HUES6 (cell line): ENCODE results near the gene TRPM3.

Experiments used
- H3K27ac ChIP-seq: 2 replicates; pipeline ENCODE4 v1.7.0; 2013; ENCODE audit warnings: low read depth, mild to moderate bottlenecking, low read length, inconsistent platforms
- H3K27me3 ChIP-seq: 2 replicates; pipeline ENCODE4 v1.6.1; 2013; ENCODE audit warnings: low read length; ENCODE audit not compliant: control insufficient read depth, insufficient read depth
- H3K36me3 ChIP-seq: 2 replicates; pipeline ENCODE4 v1.6.1; 2013; ENCODE audit warnings: low read length; ENCODE audit not compliant: control insufficient read depth, insufficient read depth
- H3K4me1 ChIP-seq: 2 replicates; pipeline ENCODE4 v1.6.1; 2013; ENCODE audit warnings: low read length; ENCODE audit not compliant: control insufficient read depth, insufficient read depth
- H3K4me3 ChIP-seq: 2 replicates; pipeline ENCODE4 v1.5.1; 2013; ENCODE audit warnings: low read depth, low read length
- H3K9ac ChIP-seq: one replicate; pipeline ENCODE4 v1.6.1; 2013; ENCODE audit warnings: mild to moderate bottlenecking, low read length
- H3K9me3 ChIP-seq: 2 replicates; pipeline ENCODE4 v1.6.1; 2013; ENCODE audit warnings: low read depth, low read length; ENCODE audit not compliant: control insufficient read depth, insufficient read depth

The TRPM3 gene

DNA sequence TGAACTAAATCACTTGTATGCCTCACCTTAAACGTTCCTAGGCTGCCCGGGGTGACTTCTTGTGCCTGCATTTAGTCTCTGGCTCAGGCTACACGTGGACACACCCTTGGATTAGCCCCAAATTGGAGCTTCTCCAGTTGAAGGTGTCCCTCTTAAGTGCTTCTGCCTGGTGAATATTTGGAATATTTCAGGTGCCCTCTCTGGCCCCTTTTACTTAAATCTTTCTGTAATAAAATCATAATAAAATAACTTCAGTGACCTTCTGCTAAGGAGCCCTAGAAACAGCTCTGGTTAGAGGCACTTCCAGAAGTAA is 632.7 kb downstream of the TRPM3 start:
- no peaks in the 10 kb centered on the region for H3K9me3 ChIP-seq
- H3K27ac ChIP-seq, result no peak overlapping the region
- H3K4me1 ChIP-seq, result no peaks in the 10 kb centered on the region
- no peak overlapping the region for H3K4me3 ChIP-seq
- no peaks in the 10 kb centered on the region for H3K36me3 ChIP-seq
- no peaks in the 10 kb centered on the region for H3K27me3 ChIP-seq
- H3K9ac ChIP-seq, result no peak overlapping the region

DNA sequence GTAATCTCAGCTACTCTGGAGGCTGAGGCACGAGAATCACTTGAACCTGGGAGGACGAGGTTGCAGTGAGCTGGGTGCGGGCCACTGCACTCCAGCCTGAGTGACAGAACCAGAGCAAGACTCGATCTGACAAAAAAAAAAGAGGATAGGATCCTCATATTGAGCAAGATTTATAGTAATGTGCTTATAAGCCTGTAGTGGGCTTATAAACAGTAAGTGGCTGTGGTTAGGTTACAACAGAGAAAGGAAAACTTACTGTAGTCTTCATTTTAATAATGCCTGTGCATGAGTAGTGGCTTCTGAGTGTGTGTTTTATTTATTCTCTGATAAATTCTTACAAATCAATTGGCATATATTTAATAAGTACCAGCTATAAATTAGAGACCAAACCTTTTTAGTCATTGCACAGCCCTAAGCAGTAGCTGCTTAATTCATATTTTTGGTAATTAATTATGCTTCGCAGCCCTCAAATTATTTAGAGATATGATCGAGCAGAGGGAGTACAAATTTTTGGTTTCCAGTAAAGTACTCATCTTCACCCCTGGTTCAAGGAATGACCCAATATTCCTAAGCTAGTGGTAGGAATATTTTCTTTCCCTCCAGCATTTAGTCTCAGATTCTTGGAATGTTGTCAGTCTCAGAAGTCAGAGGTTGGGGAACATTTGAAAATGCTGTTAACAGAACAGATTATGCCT is 633.2 kb downstream of the TRPM3 start:
- Histone ChIP-seq H3K27me3 (no peaks in the 10 kb centered on the region), H3K9ac (no peak overlapping the region), H3K27ac (no peak overlapping the region), H3K4me3 (no peak overlapping the region), H3K36me3 (no peaks in the 10 kb centered on the region), H3K4me1 (no peaks in the 10 kb centered on the region), H3K9me3 (no peaks in the 10 kb centered on the region)

DNA sequence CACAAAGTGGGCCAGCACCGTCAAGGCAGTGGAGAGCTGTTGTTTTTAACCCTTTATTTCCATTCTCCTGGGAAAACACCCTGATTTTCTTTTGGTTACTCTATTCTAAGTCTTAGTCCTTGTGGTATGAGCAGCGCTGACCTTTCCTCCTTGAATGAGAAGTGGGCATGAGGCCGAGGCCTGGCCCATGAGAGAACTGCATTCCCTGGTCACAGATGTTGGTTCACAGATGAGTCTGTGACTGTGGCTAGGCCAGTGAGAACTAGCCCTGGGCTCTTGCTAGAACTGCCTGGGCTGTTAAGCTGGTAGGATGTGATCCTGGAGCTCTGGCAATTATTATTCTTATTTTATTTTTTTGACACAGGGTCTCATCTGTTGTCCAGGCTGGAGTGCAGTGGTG is 635.3 kb downstream of the TRPM3 start:
- Histone ChIP-seq H3K27me3 (no peaks in the 10 kb centered on the region), H3K4me1 (no peaks in the 10 kb centered on the region), H3K9me3 (no peaks in the 10 kb centered on the region), H3K27ac (no peak overlapping the region), H3K4me3 (no peak overlapping the region), H3K36me3 (no peaks in the 10 kb centered on the region), H3K9ac (no peak overlapping the region)

GRCh38 chr9:70485273-70485858 is 636.1 kb downstream of the TRPM3 start:
- H3K36me3 ChIP-seq, result no peaks in the 10 kb centered on the region
- H3K4me3 ChIP-seq, result no peak overlapping the region
- H3K9ac ChIP-seq, result no peak overlapping the region
- H3K4me1 ChIP-seq, result peaks cover 2% of the 10 kb centered on the region
- no peaks in the 10 kb centered on the region for H3K9me3 ChIP-seq
- H3K27ac ChIP-seq, result no peak overlapping the region
- no peaks in the 10 kb centered on the region for H3K27me3 ChIP-seq

DNA sequence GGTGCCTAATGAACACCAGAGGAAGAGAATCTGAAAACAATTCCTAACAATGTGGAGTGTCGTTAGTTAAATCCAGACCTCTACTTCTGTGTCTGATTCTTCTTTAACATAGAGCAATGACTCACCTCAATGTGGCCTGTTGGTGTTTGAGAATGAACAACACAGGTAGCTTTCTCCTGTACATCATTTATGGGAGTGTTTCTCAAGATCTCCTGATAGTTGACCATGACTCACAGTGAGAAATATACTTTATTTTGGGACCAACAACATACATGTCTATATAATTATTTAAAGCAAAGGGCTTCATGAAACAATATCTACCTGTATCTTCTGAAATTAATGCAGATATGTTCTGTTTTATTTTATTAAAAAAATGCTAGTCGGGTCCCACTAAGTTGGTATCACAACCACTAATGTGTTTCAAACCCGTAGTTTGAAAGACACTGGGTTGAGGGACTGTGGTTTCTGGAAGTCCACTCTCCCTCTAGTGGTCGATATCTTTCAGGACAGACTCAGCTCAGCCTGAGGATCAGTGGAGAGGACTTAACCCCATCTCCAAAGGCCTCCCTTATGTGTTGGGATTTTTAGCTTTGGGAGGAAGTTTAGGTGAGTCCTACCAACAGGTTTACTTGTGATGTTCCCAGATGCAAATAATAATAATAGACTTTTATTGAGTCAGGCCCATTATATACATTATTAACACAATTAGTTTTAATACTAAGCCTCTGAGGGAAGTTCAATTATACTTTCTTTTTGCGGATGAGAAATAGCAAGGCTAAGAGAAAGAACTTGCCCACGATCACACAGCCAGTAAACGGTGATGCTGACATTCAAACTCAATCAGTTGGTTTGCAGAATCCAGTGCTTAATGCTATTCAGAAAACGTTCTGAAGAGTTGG is 636.9 kb downstream of the TRPM3 start:
- H3K27me3 ChIP-seq, result no peaks in the 10 kb centered on the region
- peaks cover 11% of the 10 kb centered on the region for H3K4me1 ChIP-seq
- no peak overlapping the region for H3K4me3 ChIP-seq
- H3K27ac ChIP-seq, result no peak overlapping the region
- no peaks in the 10 kb centered on the region for H3K36me3 ChIP-seq
- H3K9ac ChIP-seq, result no peak overlapping the region
- H3K9me3 ChIP-seq, result no peaks in the 10 kb centered on the region

DNA sequence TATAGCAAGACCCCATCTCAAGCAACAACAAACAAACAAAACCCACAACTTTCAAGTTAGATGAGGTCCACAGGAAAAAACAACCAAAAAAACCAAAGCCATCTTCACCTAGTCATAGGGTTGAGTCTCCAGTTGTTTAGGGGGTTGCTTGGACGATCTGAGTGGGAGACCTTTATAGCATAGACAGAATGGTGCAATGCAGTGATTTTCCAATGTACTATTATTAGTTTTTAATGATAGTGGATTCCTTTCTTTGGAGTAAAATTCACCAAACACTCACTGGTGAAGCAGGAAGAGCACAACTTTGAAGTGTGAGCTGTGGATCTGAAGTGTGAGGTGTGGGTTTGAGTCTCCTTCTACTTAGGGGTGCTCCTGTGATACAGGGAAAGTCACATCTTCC is 640.0 kb downstream of the TRPM3 start:
- Histone ChIP-seq H3K4me1 (peaks cover 18% of the 10 kb centered on the region), H3K4me3 (no peak overlapping the region), H3K27me3 (no peaks in the 10 kb centered on the region), H3K36me3 (no peaks in the 10 kb centered on the region), H3K27ac (no peak overlapping the region), H3K9ac (no peak overlapping the region), H3K9me3 (no peaks in the 10 kb centered on the region)

GRCh38 chr9:70480405-70480980 is 640.9 kb downstream of the TRPM3 start:
- no peak overlapping the region for H3K4me3 ChIP-seq
- H3K27me3 ChIP-seq, result no peaks in the 10 kb centered on the region
- H3K36me3 ChIP-seq, result no peaks in the 10 kb centered on the region
- no peak overlapping the region for H3K9ac ChIP-seq
- H3K9me3 ChIP-seq, result no peaks in the 10 kb centered on the region
- H3K4me1 ChIP-seq, result peaks cover 18% of the 10 kb centered on the region
- H3K27ac ChIP-seq, result no peak overlapping the region

GRCh38 chr9:70479880-70480291 is 641.5 kb downstream of the TRPM3 start:
- no peaks in the 10 kb centered on the region for H3K36me3 ChIP-seq
- no peak overlapping the region for H3K4me3 ChIP-seq
- H3K9me3 ChIP-seq, result no peaks in the 10 kb centered on the region
- peaks cover 18% of the 10 kb centered on the region for H3K4me1 ChIP-seq
- no peak overlapping the region for H3K9ac ChIP-seq
- no peak overlapping the region for H3K27ac ChIP-seq
- no peaks in the 10 kb centered on the region for H3K27me3 ChIP-seq
